ENCODE results near the gene CLEC2L. TPM values are rescaled to one million over a fixed set of nuclear protein-coding genes. Genes with fewer than 3 reads are reported as not detected.
A peak's percentile ranks its signal among the peaks of the same experiment; 100 is the strongest.

Gene CLEC2L
- total RNA-seq, 1 donor from 2014 or later, result 0.15 TPM

DNA sequence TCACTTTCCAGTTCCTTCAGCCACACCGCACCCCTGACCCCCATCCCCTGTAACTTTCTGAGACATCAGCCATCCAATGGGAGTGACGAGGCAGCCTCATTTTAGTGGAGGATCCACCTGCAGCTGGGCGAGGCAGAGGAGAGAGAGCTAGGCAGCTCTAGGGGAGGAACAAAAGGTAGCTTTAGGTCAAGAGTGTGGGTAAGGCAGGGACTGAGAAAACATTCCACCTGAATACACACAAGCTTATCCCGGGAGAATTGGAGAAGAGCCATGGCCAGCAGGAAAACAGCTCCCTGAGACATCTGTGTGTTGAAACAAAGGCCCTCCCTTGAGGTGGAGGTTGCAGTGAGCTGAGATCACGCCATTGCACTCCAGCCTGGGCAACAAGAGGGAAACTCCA is 33.4 kb upstream of the CLEC2L start:
- Histone ChIP-seq H3K9me3 (ENCODE audit: low read depth) (no peaks in the 10 kb centered on the region), H4K20me1 (ENCODE audit: low read depth) (no peaks in the 10 kb centered on the region), H3K27ac (no peak overlapping the region), H3K36me3 (no peaks in the 10 kb centered on the region), H3K4me1 (peaks cover 6% of the 10 kb centered on the region), H2AFZ (replicated peaks) (no peak overlapping the region), H3K27me3 (peaks cover 5% of the 10 kb centered on the region), H3K4me2 (no peak overlapping the region), H3F3A (ENCODE audit: low read depth) (peaks cover 5% of the 10 kb centered on the region), H3K9ac (no peak overlapping the region), H3K79me2 (ENCODE audit: low read depth) (no peaks in the 10 kb centered on the region), H3K4me3 (no peak overlapping the region)
- TF ChIP-seq EZH2phosphoT487 (IDR thresholded peaks at IDR 0.05) (no peak), EZH2 (IDR thresholded peaks at IDR 0.05) (no peak), CTCF (IDR thresholded peaks at IDR 0.05) (no peak)
- Mint-ChIP-seq H3K27ac (no peak overlapping the region), H3K36me3 (no peaks in the 10 kb centered on the region), H3K4me3 (no peak overlapping the region), H3K4me1 (peaks cover 6% of the 10 kb centered on the region), H3K9me3 (peaks cover 3% of the 10 kb centered on the region), H3K27me3 (ENCODE audit: insufficient read depth, low read depth) (peaks cover 25% of the 10 kb centered on the region)
- no peak for DNase-seq (ENCODE audit: low spot score)

GRCh38 chr7:139492293-139492692 is 31.2 kb upstream of the CLEC2L start:
- Histone ChIP-seq H3K9me3 (ENCODE audit: low read depth) (no peaks in the 10 kb centered on the region), H3K27me3 (no peaks in the 10 kb centered on the region), H3K27ac (no peak overlapping the region), H3K9ac (no peak overlapping the region), H3K4me2 (no peak overlapping the region), H3K36me3 (no peaks in the 10 kb centered on the region), H2AFZ (replicated peaks) (no peak overlapping the region), H3K4me1 (peaks cover 14% of the 10 kb centered on the region), H3F3A (ENCODE audit: low read depth) (peaks cover 5% of the 10 kb centered on the region), H3K79me2 (ENCODE audit: low read depth) (no peaks in the 10 kb centered on the region), H4K20me1 (ENCODE audit: low read depth) (no peaks in the 10 kb centered on the region), H3K4me3 (no peak overlapping the region)
- Mint-ChIP-seq H3K4me3 (no peak overlapping the region), H3K27me3 (ENCODE audit: insufficient read depth, low read depth) (peaks cover 18% of the 10 kb centered on the region), H3K36me3 (no peaks in the 10 kb centered on the region), H3K27ac (no peak overlapping the region), H3K9me3 (no peaks in the 10 kb centered on the region), H3K4me1 (peaks cover 20% of the 10 kb centered on the region)
- DNase-seq (ENCODE audit: low spot score), result no peak
- TF ChIP-seq CTCF (IDR thresholded peaks at IDR 0.05) (no peak), EZH2phosphoT487 (IDR thresholded peaks at IDR 0.05) (no peak), EZH2 (IDR thresholded peaks at IDR 0.05) (no peak)

DNA sequence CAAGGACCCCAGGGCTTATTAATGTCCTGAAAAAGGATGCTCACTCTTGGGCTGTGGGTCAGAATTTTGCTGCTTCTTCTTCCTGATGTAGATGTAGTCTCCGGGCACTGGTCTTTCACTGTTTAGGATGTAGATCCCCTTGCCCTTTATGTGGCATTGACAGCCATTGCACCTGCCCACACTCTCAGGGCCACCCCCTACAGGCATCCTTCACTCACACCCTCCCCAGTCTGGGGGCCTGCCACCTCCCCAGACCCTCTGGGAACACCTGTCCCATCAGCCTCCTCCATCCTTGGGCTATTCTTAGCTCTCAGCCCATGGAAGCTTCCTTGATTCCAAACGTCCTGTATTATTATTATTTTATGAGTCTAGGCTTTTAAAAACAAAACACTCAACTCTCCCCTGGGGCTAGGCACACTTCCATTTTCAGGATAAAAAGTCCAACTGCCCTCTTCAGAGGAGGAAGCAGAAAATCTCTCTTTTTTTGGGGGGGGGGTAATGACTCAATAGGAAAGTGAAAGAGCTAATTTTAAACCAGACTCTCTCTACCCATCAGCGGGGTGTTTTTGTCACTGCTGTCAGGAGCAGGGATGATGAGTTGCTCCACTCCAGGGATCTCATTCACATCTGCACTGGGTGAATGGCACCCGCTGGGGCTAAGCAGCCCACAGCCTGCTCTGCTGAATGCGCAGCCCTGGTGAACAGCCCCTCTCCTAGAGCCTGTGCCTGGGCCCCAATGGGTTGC is 28.5 kb upstream of the CLEC2L start:
- H3K9me3 ChIP-seq (ENCODE audit: low read depth), result no peaks in the 10 kb centered on the region
- no peaks in the 10 kb centered on the region for H3K79me2 ChIP-seq (ENCODE audit: low read depth)
- peak; percentile 41 for DNase-seq (ENCODE audit: low spot score)
- H3K27me3 ChIP-seq, result peaks cover 22% of the 10 kb centered on the region
- no peak overlapping the region for H2AFZ ChIP-seq (replicated peaks)
- H3K4me1 ChIP-seq, result peaks cover 14% of the 10 kb centered on the region
- no peak overlapping the region for H3K27ac Mint-ChIP-seq
- H3K4me1 Mint-ChIP-seq, result peaks cover 23% of the 10 kb centered on the region
- TF ChIP-seq EZH2 (IDR thresholded peaks at IDR 0.05) (no peak), CTCF (IDR thresholded peaks at IDR 0.05) (no peak), EZH2phosphoT487 (IDR thresholded peaks at IDR 0.05) (no peak)
- H3K4me2 ChIP-seq, result peak overlapping the region; percentile 48
- H3K27ac ChIP-seq, result no peak overlapping the region
- no peak overlapping the region for H3K4me3 ChIP-seq
- no peak overlapping the region for H3K9ac ChIP-seq
- H3K4me3 Mint-ChIP-seq, result peak overlapping the region; percentile 24
- peaks cover 5% of the 10 kb centered on the region for H3F3A ChIP-seq (ENCODE audit: low read depth)
- no peaks in the 10 kb centered on the region for H3K36me3 ChIP-seq
- no peaks in the 10 kb centered on the region for H3K36me3 Mint-ChIP-seq
- H4K20me1 ChIP-seq (ENCODE audit: low read depth), result no peaks in the 10 kb centered on the region
- H3K27me3 Mint-ChIP-seq (ENCODE audit: insufficient read depth, low read depth), result peaks cover 24% of the 10 kb centered on the region
- H3K9me3 Mint-ChIP-seq, result no peaks in the 10 kb centered on the region
